GM23338 (cell line): Measurements from ENCODE around the gene ADRA2A. TPM values are rescaled to one million over a fixed set of nuclear protein-coding genes. Genes with fewer than 3 reads are reported as not detected.

Experiments used
- ATAC-seq: fragments of 200-7000 bp; cut with Tn5 transposase; 3 replicates; pipeline ENCODE4 v1.9.1; 2020
- DNase-seq: peaks from one replicate; pipeline ENCODE4 v3.0.0-alpha.2; 2015; ENCODE audit warnings: low spot score
- H2AFZ ChIP-seq: fragments of 200-600 bp; sonication (generic); 2 replicates; pipeline ENCODE4 v1.8.0; 2016; ENCODE audit warnings: antibody characterized with exemption, mild to moderate bottlenecking, moderate library complexity
- H3F3A ChIP-seq: fragments of 200-600 bp; sonication (generic); replicated peaks from 2 replicates; pipeline ENCODE4 v1.8.0; 2017; ENCODE audit warnings: antibody characterized with exemption, mixed run types, low read depth
- H3K27ac ChIP-seq: fragments of 200-600 bp; sonication (generic); 2 replicates; pipeline ENCODE4 v1.6.1; 2016; ENCODE audit warnings: low read depth
- H3K27me3 ChIP-seq: fragments of 200-600 bp; sonication (generic); 2 replicates; pipeline ENCODE4 v1.8.0; 2016; ENCODE audit warnings: mild to moderate bottlenecking, mixed run types, moderate library complexity; ENCODE audit not compliant: insufficient read depth
- H3K36me3 ChIP-seq: fragments of 200-600 bp; sonication (generic); 2 replicates; pipeline ENCODE4 v1.8.0; 2016; ENCODE audit warnings: mild to moderate bottlenecking; ENCODE audit not compliant: insufficient read depth
- H3K4me1 ChIP-seq: fragments of 200-600 bp; sonication (generic); 2 replicates; pipeline ENCODE4 v1.8.0; 2016; ENCODE audit warnings: mild to moderate bottlenecking, moderate library complexity; ENCODE audit not compliant: insufficient read depth
- H3K4me2 ChIP-seq: fragments of 200-600 bp; sonication (generic); 2 replicates; pipeline ENCODE4 v1.7.1; 2017; ENCODE audit warnings: mixed run types
- H3K4me3 ChIP-seq: fragments of 200-600 bp; sonication (generic); 2 replicates; pipeline ENCODE4 v1.6.1; 2016; ENCODE audit warnings: mixed run types
- H3K79me2 ChIP-seq: fragments of 200-600 bp; sonication (generic); replicated peaks from 2 replicates; pipeline ENCODE4 v1.8.0; 2017; ENCODE audit warnings: mild to moderate bottlenecking; ENCODE audit not compliant: insufficient read depth
- H3K9me2 ChIP-seq: fragments of 200-600 bp; sonication (generic); 2 replicates; pipeline ENCODE4 v1.8.0; 2017; ENCODE audit not compliant: insufficient read depth
- H4K20me1 ChIP-seq: fragments of 200-600 bp; sonication (generic); replicated peaks from 2 replicates; pipeline ENCODE4 v1.8.0; 2017; ENCODE audit warnings: mild to moderate bottlenecking; ENCODE audit not compliant: insufficient read depth
- H3K27ac Mint-ChIP-seq: 2 replicates; pipeline ENCODE4 v1.8.0; 2020; ENCODE audit warnings: inconsistent platforms, mild to moderate bottlenecking, moderate library complexity, mixed read lengths
- H3K27me3 Mint-ChIP-seq: 3 replicates; pipeline ENCODE4 v1.8.0; 2022; ENCODE audit warnings: low read depth, mild to moderate bottlenecking, moderate library complexity, mixed read lengths, inconsistent platforms; ENCODE audit not compliant: insufficient read depth, poor library complexity
- H3K36me3 Mint-ChIP-seq: 3 replicates; pipeline ENCODE4 v1.8.0; 2021; ENCODE audit warnings: low read depth, mild to moderate bottlenecking, inconsistent platforms, moderate library complexity, mixed read lengths
- H3K4me1 Mint-ChIP-seq: 3 replicates; pipeline ENCODE4 v1.8.0; 2020; ENCODE audit warnings: mild to moderate bottlenecking, inconsistent platforms, mixed read lengths
- H3K4me3 Mint-ChIP-seq: 3 replicates; pipeline ENCODE4 v1.8.0; 2021; ENCODE audit warnings: moderate library complexity, mild to moderate bottlenecking, inconsistent platforms, mixed read lengths
- H3K9me3 Mint-ChIP-seq: 3 replicates; pipeline ENCODE4 v1.8.0; 2020; ENCODE audit warnings: moderate library complexity, mild to moderate bottlenecking, inconsistent platforms, mixed read lengths
- EZH2 ChIP-seq: fragments of 200-600 bp; sonication (generic); IDR thresholded peaks from one replicate; pipeline ENCODE4 v1.8.0; 2017; ENCODE audit warnings: antibody characterized with exemption, mild to moderate bottlenecking, low read depth; ENCODE audit not compliant: unreplicated experiment
- STAT1 ChIP-seq: IDR thresholded peaks from one replicate; pipeline ENCODE4 v1.6.1; 2016; ENCODE audit warnings: antibody characterized with exemption; ENCODE audit not compliant: unreplicated experiment
- polyA plus RNA-seq: library from polyadenylated mRNA; unstranded; fragments of >200 nt; fragmentation: Nextera tagmentation; extraction: Ambion mirVana; gene quantifications from 2 replicates; pipeline ENCODE4 v1.2.1, GENCODE V29; 2016
- total RNA-seq: library from RNA; depleted of rRNA; stranded (reverse); fragments of >200 nt; shearing (Covaris generic); gene quantifications from 2 replicates; pipeline ENCODE4 v1.2.3, GENCODE V29; 2014
- TF ChIP-seq, protein P1 (sequence below), 2 experiments: fragments of 200-600 bp in 1 of 2; sonication (generic) in 1 of 2; conservative IDR thresholded peaks; 2 replicates each; pipeline versions ENCODE4 v1.5.1 to v1.6.1; 2016 to 2017; ENCODE audit warnings: antibody characterized with exemption in 2 of 2, low read depth in 2 of 2, mild to moderate bottlenecking in 2 of 2, moderate library complexity in 1 of 2

Gene ADRA2A
- total and polyA plus RNA-seq, 2 experiments from 2014 or later = 0.60 to 2.5 TPM

DNA sequence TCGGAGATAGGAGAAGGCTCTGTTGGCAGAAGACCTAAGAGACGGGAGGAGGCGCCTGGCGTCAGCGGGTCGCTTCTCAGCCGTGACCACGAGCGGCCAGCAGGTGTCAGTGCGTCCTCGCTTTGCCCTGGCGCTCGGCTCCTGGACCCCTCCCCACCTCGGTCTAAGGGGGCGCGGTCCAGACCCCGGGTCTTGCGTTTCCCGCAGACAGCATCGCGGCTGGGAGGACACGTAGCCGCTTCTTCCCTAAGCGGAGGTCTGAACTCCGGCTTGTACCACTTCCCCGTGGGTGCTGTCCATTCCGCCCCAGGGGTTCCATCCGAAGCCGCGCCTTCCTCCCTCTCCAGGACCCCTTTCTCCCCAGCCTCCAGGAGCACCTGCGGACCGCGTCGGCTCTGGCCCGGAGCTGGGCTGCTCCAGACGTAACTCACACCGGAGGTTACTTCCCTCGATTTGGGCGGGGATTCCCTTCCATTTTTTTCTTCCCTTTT lies 593 bp upstream of the ADRA2A start:
- H3K27ac Mint-ChIP-seq = no peak overlapping the region
- Histone ChIP-seq H3K4me2 (peak overlapping the region; percentile 91), H3K36me3 (no peaks in the 10 kb centered on the region), H3K4me1 (no peaks in the 10 kb centered on the region; the same call in 1 of the 2 replicates), H3K79me2 (no peaks in the 10 kb centered on the region), H3K4me3 (peak overlapping the region; percentile 74), H3K27me3 (peaks cover 55% of the 10 kb centered on the region), H3K27ac (no peak overlapping the region), H3K9me2 (no peaks in the 10 kb centered on the region), H3F3A (no peaks in the 10 kb centered on the region), H4K20me1 (no peaks in the 10 kb centered on the region), H2AFZ (peak overlapping the region; percentile 98)
- peaks cover 6% of the 10 kb centered on the region; the same call in 1 of the 3 replicates for H3K9me3 Mint-ChIP-seq
- H3K4me3 Mint-ChIP-seq = peak overlapping the region; percentile 75
- peaks cover 2% of the 10 kb centered on the region; the same call in 1 of the 3 replicates for H3K4me1 Mint-ChIP-seq
- H3K27me3 Mint-ChIP-seq = peaks cover 28% of the 10 kb centered on the region
- TF ChIP-seq, protein P1, sequence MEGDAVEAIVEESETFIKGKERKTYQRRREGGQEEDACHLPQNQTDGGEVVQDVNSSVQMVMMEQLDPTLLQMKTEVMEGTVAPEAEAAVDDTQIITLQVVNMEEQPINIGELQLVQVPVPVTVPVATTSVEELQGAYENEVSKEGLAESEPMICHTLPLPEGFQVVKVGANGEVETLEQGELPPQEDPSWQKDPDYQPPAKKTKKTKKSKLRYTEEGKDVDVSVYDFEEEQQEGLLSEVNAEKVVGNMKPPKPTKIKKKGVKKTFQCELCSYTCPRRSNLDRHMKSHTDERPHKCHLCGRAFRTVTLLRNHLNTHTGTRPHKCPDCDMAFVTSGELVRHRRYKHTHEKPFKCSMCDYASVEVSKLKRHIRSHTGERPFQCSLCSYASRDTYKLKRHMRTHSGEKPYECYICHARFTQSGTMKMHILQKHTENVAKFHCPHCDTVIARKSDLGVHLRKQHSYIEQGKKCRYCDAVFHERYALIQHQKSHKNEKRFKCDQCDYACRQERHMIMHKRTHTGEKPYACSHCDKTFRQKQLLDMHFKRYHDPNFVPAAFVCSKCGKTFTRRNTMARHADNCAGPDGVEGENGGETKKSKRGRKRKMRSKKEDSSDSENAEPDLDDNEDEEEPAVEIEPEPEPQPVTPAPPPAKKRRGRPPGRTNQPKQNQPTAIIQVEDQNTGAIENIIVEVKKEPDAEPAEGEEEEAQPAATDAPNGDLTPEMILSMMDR (conservative IDR thresholded peaks at IDR 0.05; ENCODE audit: low read depth in 2 of 2) = peak; percentile 69 to 97
- TF ChIP-seq EZH2 = no peak
- ATAC-seq (peak; percentile 77), DNase-seq (peak; percentile 92)
- peaks cover 3% of the 10 kb centered on the region; the same call in 1 of the 3 replicates for H3K36me3 Mint-ChIP-seq

DNA sequence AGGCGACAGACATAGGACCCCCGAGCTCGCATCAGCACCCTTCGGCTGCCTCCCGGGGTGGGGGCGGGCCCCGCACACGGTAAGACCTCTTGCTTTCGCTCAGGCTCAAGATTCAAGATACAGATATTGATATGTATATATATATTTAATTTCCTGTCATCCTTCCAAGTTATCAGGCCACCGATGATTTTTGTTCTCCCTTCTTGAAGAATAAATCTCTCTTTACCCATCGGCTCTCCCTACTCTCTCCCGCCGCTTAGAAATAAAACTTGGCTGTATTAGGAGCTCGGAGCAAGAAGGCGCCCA lies 603 bp downstream of the ADRA2A start:
- ATAC-seq (no peak), DNase-seq (no peak)
- Mint-ChIP-seq H3K4me3 (peak overlapping the region; percentile 75), H3K27me3 (peaks cover 31% of the 10 kb centered on the region), H3K36me3 (peaks cover 3% of the 10 kb centered on the region; the same call in 1 of the 3 replicates), H3K9me3 (peaks cover 6% of the 10 kb centered on the region; the same call in 1 of the 3 replicates), H3K27ac (no peak overlapping the region), H3K4me1 (peaks cover 5% of the 10 kb centered on the region)
- peak; percentile 76 for TF ChIP-seq EZH2
- no peak for TF ChIP-seq STAT1
- H3K9me2 ChIP-seq = no peaks in the 10 kb centered on the region
- no peaks in the 10 kb centered on the region for H3K79me2 ChIP-seq
- peak overlapping the region; percentile 91 for H3K4me2 ChIP-seq
- H3K27me3 ChIP-seq = peaks cover 55% of the 10 kb centered on the region
- no peaks in the 10 kb centered on the region for H3F3A ChIP-seq
- peak overlapping the region; percentile 74 for H3K4me3 ChIP-seq
- peak overlapping the region; percentile 98 for H2AFZ ChIP-seq
- no peaks in the 10 kb centered on the region for H4K20me1 ChIP-seq
- no peaks in the 10 kb centered on the region; the same call in 1 of the 2 replicates for H3K4me1 ChIP-seq
- no peaks in the 10 kb centered on the region for H3K36me3 ChIP-seq
- H3K27ac ChIP-seq = no peak overlapping the region

DNA sequence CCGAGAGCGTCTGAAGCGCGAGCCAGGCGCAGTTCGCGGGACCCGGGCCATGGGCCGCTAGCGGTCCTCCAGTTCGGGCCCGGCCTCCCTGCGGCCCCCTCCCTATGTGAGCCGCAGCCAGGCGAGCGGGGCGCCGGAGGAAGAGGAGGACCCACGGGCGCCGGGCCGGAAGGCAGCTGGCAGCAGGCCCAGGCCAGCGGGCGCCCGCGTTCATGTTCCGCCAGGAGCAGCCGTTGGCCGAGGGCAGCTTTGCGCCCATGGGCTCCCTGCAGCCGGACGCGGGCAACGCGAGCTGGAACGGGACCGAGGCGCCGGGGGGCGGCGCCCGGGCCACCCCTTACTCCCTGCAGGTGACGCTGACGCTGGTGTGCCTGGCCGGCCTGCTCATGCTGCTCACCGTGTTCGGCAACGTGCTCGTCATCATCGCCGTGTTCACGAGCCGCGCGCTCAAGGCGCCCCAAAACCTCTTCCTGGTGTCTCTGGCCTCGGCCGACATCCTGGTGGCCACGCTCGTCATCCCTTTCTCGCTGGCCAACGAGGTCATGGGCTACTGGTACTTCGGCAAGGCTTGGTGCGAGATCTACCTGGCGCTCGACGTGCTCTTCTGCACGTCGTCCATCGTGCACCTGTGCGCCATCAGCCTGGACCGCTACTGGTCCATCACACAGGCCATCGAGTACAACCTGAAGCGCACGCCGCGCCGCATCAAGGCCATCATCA lies 1.1 kb downstream of the ADRA2A start:
- H3F3A ChIP-seq = no peaks in the 10 kb centered on the region
- H3K27ac Mint-ChIP-seq = no peak overlapping the region
- peaks cover 6% of the 10 kb centered on the region; the same call in 1 of the 3 replicates for H3K9me3 Mint-ChIP-seq
- no peaks in the 10 kb centered on the region for H3K36me3 ChIP-seq
- no peak overlapping the region for H3K27ac ChIP-seq
- H3K27me3 ChIP-seq = peaks cover 55% of the 10 kb centered on the region
- peaks cover 35% of the 10 kb centered on the region for H3K27me3 Mint-ChIP-seq
- ATAC-seq = peak; percentile 2
- peaks cover 3% of the 10 kb centered on the region; the same call in 1 of the 3 replicates for H3K36me3 Mint-ChIP-seq
- H3K4me2 ChIP-seq = peak overlapping the region; percentile 91
- peak overlapping the region; percentile 75 for H3K4me3 Mint-ChIP-seq
- peak overlapping the region; percentile 88 for H2AFZ ChIP-seq
- H3K9me2 ChIP-seq = no peaks in the 10 kb centered on the region
- no peaks in the 10 kb centered on the region for H3K79me2 ChIP-seq
- peaks cover 10% of the 10 kb centered on the region for H3K4me1 Mint-ChIP-seq
- TF ChIP-seq EZH2 = peak; percentile 61
- TF ChIP-seq, protein P1 (conservative IDR thresholded peaks at IDR 0.05; ENCODE audit: low read depth in 2 of 2) = no peak
- DNase-seq = peak; percentile 47
- H4K20me1 ChIP-seq = no peaks in the 10 kb centered on the region
- H3K4me3 ChIP-seq = peak overlapping the region; percentile 74
- H3K4me1 ChIP-seq = no peaks in the 10 kb centered on the region; the same call in 1 of the 2 replicates
